ENCODE results near the gene PCDHGA5. TPM values are rescaled to one million over a fixed set of nuclear protein-coding genes. Genes with fewer than 3 reads are reported as not detected.

PCDHGA5 gene
- total RNA-seq, 2 experiments from 2014 or later: 0.08 TPM; not detected in 1

DNA sequence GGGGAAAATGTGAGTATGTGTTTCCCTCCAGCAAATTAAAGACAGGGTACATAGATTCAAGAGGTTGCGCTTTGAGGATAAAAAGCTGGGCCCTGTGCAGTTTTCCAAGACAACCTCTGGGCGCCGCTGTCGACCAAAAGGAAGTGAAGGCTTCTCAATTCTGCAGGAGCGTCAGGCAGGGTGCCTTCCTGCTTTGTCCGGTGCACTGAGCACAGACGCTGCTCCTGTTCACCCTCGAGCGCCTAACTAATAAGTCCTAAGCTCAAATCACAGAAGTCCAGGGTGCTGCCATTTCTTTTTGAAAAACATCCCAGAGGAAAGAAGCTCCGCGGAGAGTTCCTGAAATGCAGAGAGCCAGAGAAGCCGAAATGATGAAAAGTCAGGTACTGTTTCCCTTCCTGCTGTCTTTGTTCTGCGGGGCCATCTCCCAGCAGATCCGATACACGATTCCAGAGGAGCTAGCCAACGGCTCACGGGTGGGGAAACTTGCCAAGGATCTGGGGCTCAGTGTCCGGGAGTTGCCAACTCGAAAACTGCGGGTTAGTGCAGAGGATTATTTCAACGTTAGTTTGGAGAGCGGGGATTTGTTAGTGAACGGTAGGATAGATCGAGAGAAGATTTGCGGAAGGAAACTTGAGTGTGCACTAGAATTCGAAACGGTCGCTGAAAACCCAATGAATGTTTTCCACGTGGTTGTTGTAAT is 13.9 kb upstream of the PCDHGA5 start, which contains the start of gene PCDHGB1:
Gene PCDHGB1, plus strand, starts transcription at position 183 of the 703 bp plus-strand sequence. Its CDS starts 162 bp downstream, at position 345.
- peaks cover 92% of the 10 kb centered on the region for H3K27me3 Mint-ChIP-seq
- no peak within 1 kb of the TSS for H3K27ac Mint-ChIP-seq

DNA sequence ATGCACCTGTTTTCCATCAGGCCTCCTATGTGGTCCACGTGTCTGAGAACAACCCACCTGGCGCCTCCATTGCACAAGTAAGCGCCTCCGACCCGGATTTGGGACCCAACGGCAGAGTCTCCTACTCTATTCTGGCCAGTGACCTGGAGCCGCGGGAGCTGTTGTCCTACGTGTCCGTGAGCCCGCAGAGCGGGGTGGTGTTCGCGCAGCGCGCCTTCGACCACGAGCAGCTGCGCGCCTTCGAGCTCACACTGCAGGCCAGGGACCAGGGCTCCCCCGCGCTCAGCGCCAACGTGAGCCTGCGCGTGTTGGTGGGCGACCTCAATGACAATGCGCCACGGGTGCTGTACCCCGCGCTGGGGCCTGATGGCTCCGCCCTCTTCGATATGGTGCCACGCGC is 12.4 kb upstream of the PCDHGA5 start:
- H3K27me3 ChIP-seq (ENCODE audit: control insufficient read depth in 1 of 2, insufficient read depth in 2 of 2, low read length in 2 of 2): peaks cover 56 to 80% of the 10 kb centered on the region in 2 experiments
- CTCF ChIA-PET: no interaction called here

More for the DNA sequence above, 13.9 kb upstream of the PCDHGA5 start, which contains the start of gene PCDHGB1:
- H3K27me3 ChIP-seq (ENCODE audit: control insufficient read depth in 1 of 2, insufficient read depth in 2 of 2, low read length in 2 of 2): peaks cover 57 to 70% of the 10 kb centered on the region in 2 experiments
- TF ChIP-seq, protein P1, sequence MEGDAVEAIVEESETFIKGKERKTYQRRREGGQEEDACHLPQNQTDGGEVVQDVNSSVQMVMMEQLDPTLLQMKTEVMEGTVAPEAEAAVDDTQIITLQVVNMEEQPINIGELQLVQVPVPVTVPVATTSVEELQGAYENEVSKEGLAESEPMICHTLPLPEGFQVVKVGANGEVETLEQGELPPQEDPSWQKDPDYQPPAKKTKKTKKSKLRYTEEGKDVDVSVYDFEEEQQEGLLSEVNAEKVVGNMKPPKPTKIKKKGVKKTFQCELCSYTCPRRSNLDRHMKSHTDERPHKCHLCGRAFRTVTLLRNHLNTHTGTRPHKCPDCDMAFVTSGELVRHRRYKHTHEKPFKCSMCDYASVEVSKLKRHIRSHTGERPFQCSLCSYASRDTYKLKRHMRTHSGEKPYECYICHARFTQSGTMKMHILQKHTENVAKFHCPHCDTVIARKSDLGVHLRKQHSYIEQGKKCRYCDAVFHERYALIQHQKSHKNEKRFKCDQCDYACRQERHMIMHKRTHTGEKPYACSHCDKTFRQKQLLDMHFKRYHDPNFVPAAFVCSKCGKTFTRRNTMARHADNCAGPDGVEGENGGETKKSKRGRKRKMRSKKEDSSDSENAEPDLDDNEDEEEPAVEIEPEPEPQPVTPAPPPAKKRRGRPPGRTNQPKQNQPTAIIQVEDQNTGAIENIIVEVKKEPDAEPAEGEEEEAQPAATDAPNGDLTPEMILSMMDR (IDR thresholded peaks at IDR 0.05): no peak
- peak within 1 kb of the TSS; percentile 2 for H3K4me3 ChIP-seq (ENCODE audit: low read length)
- H3K9me3 ChIP-seq (ENCODE audit: control insufficient read depth in 1 of 2, insufficient read depth in 1 of 2, low read length in 2 of 2): peaks cover 22 to 52% of the 10 kb centered on the region in 2 experiments
- ATAC-seq (ENCODE audit: poor library complexity) (peak; percentile 54), DNase-seq (peak in 6 of 14 experiments; percentile 11 to 57 (median 40))
- POLR2A ChIA-PET: no interaction called here
- H3K4me3 Mint-ChIP-seq: no peak within 1 kb of the TSS
- peaks cover 5% of the 10 kb centered on the region for H3K4me1 ChIP-seq (ENCODE audit: insufficient read depth, low read length)
- intact Hi-C loops (cut with DNase I, micrococcal nuclease): no loop called here
- H3K9me3 Mint-ChIP-seq: peaks cover 15% of the 10 kb centered on the region
- H3K36me3 ChIP-seq (ENCODE audit: insufficient read depth, low read length): no peaks in the 10 kb centered on the region
- H3K27ac ChIP-seq (ENCODE audit: low read depth in 1 of 2, low read length in 2 of 2): no peak within 1 kb of the TSS
- CTCF ChIA-PET: interaction anchor here (1.2 to 1.9 kb wide), 5 partner anchors 11 to 128 kb away, joined by 3 to 7 read pairs (median 3); partner anchors contain the start of genes PCDHGA1, PCDHGA2, PCDHGB3 and TAF7
- H3K36me3 Mint-ChIP-seq (ENCODE audit: low read depth): peaks cover 25% of the 10 kb centered on the region
- H3K4me1 Mint-ChIP-seq (ENCODE audit: low read depth): no peaks in the 10 kb centered on the region

DNA sequence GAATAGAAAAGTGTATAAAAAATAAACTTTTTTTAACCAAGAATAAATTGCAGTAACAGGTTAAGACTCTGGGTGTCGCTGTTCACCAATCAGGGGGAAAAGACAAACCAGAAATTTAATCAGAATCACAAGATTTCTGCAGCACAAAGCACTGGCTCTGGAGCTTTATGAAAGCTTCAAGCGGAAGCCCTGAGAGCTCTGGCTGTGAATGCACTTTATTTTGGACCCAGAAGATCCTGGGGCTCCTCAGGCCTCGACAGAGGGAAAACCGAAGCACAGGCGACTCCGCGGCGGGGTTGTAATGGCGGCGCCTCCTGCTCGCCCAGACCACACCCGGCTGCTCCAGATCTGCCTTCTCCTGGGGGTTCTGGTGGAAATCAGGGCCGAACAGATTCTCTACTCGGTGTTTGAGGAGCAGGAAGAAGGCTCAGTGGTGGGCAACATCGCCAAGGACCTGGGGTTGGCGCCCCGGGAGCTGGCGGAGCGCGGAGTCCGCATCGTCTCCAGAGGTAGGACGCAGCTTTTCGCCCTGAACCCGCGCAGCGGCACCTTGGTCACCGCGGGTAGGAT is 9.0 kb upstream of the PCDHGA5 start, which contains the start of gene PCDHGA4:
Gene PCDHGA4, plus strand, starts transcription at position 122 of the 570 bp plus-strand sequence. Its CDS starts 87 bp downstream, at position 209.
- Histone ChIP-seq H3K4me1 (ENCODE audit: insufficient read depth, low read length) (peaks cover 10% of the 10 kb centered on the region), H3K4me3 (ENCODE audit: low read length) (peak within 1 kb of the TSS; percentile 15), H3K27me3 (ENCODE audit: control insufficient read depth in 1 of 2, insufficient read depth in 2 of 2, low read length in 2 of 2) (peaks cover 48 to 84% of the 10 kb centered on the region in 2 experiments), H3K36me3 (ENCODE audit: insufficient read depth, low read length) (no peaks in the 10 kb centered on the region), H3K27ac (ENCODE audit: low read depth in 1 of 2, low read length in 2 of 2) (no peak within 1 kb of the TSS), H3K9me3 (ENCODE audit: control insufficient read depth in 1 of 2, insufficient read depth in 1 of 2, low read length in 2 of 2) (peaks cover 27 to 48% of the 10 kb centered on the region in 2 experiments)
- TF ChIP-seq, protein P1 (IDR thresholded peaks at IDR 0.05): no peak
- peaks cover 14% of the 10 kb centered on the region for H3K9me3 Mint-ChIP-seq
- H3K27ac Mint-ChIP-seq: no peak within 1 kb of the TSS
- peaks cover 3% of the 10 kb centered on the region for H3K4me1 Mint-ChIP-seq (ENCODE audit: low read depth)
- CTCF ChIA-PET: interaction anchor here (1.3 kb wide), 1 partner anchor 209 kb away, joined by 3 read pairs; no protein-coding TSS in a partner anchor
- ATAC-seq (ENCODE audit: poor library complexity) (no peak), DNase-seq (peak in 2 of 14 experiments; percentile 14 to 19)
- intact Hi-C loops (cut with DNase I, micrococcal nuclease): no loop called here
- POLR2A ChIA-PET: interaction anchor here (1.3 kb wide), 1 partner anchor 35 kb away, joined by 3 read pairs; the partner anchor contains the start of gene TAF7
- H3K27me3 Mint-ChIP-seq: peaks cover 93% of the 10 kb centered on the region
- peaks cover 23% of the 10 kb centered on the region for H3K36me3 Mint-ChIP-seq (ENCODE audit: low read depth)
- no peak within 1 kb of the TSS for H3K4me3 Mint-ChIP-seq

More for the DNA sequence above, 12.4 kb upstream of the PCDHGA5 start:
- Histone ChIP-seq H3K27ac (ENCODE audit: low read depth in 1 of 2, low read length in 2 of 2) (no peak overlapping the region), H3K36me3 (ENCODE audit: insufficient read depth, low read length) (no peaks in the 10 kb centered on the region), H3K9me3 (ENCODE audit: control insufficient read depth in 1 of 2, insufficient read depth in 1 of 2, low read length in 2 of 2) (peaks cover 29 to 47% of the 10 kb centered on the region in 2 experiments), H3K4me1 (ENCODE audit: insufficient read depth, low read length) (peaks cover 8% of the 10 kb centered on the region), H3K4me3 (ENCODE audit: low read length) (no peak overlapping the region)
- intact Hi-C loops (cut with DNase I, micrococcal nuclease): no loop called here
- no peak for DNase-seq
- Mint-ChIP-seq H3K4me1 (ENCODE audit: low read depth) (no peaks in the 10 kb centered on the region), H3K27ac (no peak overlapping the region), H3K36me3 (ENCODE audit: low read depth) (peaks cover 29% of the 10 kb centered on the region), H3K27me3 (peaks cover 95% of the 10 kb centered on the region), H3K9me3 (peaks cover 13% of the 10 kb centered on the region), H3K4me3 (no peak overlapping the region)
- POLR2A ChIA-PET: no interaction called here
- ATAC-seq (ENCODE audit: poor library complexity): no peak
- TF ChIP-seq, protein P1 (IDR thresholded peaks at IDR 0.05): no peak

Measured in CD4-positive, alpha-beta T cell (primary cell).